ENCODE results near the gene DIS3L2. TPM values are rescaled to one million over a fixed set of nuclear protein-coding genes. Genes with fewer than 3 reads are reported as not detected.
"Not testable (repeated sequence)": the region's sequence is repeated elsewhere in the genome, so short reads cannot be mapped to it uniquely, and the experiment has no call there.

Gene DIS3L2
- polyA plus RNA-seq, 5 donors = 32.6 to 40.9 (median 33.1) TPM

DNA sequence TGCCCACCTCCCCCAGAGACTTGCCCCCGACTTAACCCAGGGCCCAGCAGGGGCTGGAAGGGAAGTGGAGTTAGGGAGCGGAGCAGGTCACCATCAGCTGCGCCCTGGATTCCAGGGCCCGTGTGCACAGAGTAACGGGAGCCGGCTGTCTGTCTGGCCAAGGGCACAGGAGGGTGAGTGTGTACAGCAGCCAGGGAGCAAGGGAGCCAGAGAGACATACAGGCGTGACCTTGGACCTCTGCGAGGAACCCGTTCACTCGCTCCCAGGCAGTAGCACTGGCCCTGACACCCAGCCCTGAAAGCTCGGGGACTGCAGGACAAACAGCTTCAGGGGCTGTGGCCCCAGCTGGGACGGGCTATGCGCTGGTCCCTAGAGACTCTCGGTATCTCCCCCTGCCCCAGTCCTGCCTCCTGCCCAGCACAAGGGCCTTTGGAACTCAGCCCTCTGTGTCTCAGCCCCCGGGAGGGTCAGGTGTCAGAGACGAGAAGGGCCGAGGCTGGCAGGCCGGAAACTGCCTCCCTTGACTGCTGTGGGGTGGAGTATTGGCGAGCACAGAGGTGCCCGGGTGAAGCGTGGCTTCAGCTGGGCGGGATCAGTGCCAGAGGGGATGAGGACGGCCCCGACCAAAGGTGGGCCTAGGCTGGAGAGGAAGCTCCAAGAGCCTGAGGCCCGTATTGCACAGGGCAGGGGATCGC is 370.9 kb downstream of the DIS3L2 start:
- DNase-seq = not testable (repeated sequence)

DNA sequence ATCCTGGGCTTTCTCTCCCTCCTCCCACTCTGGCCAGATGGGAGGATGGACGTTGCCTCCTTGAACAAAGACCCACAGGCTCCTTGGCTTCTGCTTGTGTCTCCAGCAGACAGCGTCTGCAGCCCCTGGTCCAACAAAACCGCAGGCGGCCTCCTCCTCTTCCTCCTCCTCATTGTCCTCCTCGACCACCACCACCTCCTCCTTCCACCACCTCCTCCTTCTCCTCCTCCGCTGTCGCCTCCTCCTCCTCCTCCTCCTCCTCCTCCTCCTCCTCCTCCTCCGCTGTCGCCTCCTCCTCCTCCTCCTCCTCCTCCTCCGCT is 371.4 kb downstream of the DIS3L2 start:
- DNase-seq = no peak

DNA sequence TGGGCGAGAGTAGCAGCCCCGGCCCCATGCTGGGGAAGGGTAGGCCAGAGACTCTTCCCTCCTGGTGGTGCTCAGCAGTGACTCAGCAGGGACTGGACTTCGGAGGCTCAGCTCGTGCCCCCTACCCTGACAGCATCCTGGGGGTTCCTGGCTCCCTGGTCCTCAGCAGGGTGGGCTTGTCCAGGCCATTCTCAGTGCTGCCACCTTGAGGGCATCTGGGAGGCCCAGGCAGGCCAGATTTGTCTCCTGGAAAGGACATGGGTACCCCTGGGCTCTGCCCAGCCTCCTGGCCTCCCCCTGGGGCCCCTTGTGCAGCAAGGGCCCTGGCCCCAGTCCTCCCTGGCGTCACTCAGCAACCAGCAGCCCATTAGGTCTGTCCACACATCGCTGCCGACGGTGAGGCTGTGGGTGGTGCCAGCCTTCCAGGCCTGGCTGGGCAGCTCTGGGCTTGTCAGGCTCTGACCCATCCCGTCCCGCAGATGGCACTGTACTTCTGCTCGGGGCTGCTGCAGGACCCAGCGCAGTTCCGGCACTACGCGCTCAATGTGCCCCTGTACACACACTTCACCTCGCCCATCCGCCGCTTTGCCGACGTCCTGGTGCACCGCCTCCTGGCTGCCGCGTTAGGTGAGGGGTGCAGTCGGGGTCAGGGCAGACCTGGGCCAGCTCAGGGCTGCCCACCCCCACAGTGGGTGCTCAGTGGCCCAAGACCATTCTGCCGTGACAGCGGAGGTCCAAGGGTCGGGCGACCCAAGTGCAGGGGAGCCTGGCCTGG is 372.0 kb downstream of the DIS3L2 start:
- no peak for DNase-seq

DNA sequence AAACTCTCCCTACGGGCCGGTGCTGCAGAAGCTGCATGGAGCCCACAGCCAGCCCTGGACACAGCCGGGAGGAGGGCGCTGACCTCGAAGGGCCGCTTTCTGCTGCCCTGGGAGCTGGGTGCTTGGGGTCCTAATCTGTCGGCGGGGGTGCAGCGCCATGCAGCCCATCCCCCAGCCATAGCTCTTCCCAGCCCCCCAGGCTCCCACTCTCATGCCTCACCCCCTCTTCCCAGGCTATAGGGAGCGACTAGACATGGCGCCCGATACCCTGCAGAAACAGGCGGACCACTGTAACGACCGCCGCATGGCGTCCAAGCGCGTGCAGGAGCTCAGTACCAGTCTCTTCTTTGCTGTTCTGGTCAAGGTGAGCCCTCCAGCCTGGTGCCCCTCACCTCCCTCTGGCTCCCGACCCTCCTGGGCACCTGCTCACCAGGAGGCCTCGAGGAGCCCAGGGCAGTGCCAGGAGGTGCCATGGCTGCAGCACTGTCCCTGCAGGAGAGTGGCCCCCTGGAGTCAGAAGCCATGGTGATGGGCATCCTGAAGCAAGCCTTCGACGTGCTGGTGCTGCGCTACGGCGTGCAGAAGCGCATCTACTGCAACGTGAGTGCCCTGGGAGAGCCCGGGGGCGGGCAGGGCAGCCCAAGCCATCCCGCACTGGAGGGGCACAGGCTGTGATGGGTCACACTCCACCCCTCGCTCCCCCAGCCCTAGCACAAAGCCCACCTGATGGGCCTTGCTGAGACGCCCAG is 372.8 kb downstream of the DIS3L2 start:
- DNase-seq = not testable (repeated sequence)

DNA sequence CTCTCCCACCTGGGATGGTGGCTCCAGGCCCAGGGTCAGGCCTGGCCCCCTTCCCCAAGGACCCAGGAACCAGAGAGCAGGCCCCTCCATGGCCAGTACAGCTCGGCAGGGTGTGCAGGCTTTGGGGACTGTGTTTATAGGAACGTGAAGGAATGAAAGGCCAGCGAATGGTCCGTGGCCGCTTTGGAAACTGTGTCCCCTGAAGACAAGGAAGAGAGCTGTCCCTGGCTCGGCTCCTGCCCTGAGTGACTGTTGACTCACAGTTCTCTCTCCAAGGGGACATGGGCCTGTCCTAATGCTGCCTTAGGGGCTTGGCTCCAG is 373.3 kb downstream of the DIS3L2 start:
- not testable (repeated sequence) for DNase-seq

DNA sequence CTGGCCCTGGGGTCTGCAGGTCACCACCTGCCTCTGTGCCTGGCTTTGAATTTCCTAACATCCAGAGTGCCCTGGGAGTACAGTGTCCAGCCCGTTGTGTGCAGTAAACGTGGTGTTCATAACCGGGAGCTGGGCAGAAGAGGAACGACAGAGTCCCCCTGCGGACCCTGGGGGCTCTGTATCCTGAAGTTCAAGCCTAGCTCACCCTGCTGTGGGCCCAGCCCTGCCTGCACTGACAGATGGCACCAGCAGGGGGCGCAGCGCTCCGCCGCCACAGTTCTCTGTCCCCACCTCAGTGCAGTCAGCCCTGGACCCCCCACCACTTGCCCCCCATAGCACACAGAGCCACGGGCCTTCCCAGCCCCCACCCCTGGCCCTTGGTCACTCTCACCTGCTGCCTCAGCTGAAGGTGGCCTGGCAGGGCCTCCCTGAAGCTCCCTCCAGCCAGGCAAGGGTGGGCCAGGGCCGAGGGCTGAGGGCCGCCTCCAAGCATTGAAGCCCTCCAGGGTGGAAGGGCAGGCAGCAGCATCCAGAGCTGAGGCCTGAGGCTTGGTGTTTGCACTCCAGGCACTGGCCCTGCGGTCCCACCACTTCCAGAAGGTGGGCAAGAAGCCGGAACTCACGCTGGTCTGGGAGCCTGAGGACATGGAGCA is 373.8 kb downstream of the DIS3L2 start:
- not testable (repeated sequence) for DNase-seq

DNA sequence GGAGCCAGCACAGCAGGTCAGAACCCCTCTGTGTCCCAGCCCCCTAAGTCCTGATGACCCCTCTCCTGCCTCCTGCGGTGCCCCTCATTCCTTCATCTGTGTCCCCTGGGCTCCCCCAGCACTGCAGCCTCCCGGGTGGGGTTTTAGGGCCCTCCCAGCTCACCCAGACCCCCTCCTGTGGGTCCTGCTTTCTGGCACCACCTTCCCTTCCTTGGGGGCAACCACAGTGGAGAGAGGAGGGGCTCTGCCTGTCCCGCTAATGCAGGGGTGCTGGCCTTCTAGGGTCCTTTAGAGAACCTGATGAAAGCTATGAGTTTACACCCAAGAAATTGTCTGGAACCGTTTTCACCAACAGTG is 374.3 kb downstream of the DIS3L2 start:
- DNase-seq = no peak

DNA sequence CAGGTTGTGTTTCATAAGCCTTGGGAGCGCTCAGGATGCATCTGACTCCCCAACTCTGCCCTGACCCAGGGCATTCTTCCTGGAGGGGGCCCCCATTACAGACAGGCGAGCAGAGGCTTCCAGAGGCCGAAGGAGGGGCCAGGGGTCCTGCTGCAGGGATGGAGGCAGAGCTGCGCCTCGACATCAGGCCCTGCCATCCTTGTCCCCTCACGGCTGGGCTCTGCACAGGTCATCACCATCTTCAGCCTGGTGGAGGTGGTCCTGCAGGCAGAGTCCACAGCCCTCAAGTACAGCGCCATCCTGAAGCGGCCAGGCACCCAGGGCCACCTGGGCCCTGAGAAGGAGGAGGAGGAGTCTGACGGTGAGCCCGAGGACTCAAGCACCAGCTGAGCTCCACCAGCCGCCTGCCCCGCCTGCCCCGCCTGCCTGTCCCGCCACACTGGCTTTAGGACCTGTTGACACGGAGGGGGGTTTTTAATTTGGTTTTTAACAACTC is 374.8 kb downstream of the DIS3L2 start:
- no peak for DNase-seq

DNA sequence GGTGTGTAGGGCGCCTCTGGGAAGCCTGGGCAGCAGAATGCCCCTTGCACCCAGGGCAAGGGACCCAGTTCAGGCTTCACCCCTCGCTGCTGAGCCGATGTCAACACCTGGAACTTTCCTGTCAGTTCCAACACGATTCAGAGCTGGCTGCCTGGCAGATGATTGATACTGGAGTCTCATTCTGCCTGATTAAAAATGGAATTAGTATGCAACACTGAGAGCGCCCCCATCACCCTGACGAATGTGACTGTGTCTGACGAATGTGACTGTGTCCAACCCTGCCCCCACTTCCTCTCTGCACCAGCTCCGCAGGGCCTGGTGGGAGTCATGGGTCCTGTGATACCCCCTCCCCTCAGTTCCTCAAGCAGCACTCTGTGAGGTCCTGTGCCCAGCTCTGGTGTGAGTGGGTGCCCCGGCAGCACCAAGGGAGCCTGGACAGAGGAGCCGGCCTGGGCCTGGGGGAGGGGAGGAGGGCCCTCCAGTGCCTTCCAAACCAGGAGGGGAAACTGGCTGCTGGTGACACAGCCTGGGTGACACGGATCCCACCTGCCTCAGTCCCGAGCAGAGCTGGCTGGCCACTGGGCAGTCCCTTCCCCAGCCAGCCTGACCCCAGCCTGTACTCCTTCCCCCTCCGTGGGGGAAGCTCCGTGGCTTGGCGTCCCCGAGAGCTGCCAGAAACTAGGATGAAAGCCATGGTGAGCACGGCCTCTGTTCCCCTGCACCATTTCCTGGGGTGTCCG is 375.6 kb downstream of the DIS3L2 start:
- DNase-seq = no peak

DNA sequence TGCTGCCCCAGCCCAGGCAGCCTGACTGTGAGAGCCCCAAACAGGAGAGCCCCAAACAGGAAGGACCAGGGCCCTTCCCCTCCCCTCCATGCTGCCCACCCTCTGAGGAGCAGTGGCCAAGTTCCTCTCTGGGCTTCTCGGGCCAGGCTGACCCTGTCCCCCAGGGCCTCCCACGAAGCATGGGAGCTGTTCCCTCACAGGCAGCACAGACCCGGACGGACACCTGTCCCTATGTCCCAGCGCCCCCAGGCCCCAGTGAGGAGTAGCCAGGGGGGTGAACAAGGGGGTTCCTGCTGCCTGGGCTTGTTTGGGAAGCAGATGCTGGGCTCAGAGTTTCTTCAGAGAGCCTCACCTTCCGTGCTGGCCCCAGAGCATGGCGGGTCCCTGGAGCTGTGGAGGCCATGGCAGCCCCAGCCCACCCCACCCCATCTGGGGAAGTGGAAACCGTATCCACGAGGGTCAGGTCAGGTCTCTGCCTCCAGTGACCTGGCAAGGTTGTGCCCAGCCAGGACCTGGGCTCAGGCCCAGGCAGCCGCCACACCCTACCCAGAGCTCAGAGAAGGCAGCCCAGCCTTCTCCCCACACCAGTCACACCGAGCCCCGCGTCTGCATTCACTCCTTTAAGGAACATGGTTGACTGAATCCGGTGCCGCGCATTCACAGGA is 376.7 kb downstream of the DIS3L2 start:
- DNase-seq = not testable (repeated sequence)

DNA sequence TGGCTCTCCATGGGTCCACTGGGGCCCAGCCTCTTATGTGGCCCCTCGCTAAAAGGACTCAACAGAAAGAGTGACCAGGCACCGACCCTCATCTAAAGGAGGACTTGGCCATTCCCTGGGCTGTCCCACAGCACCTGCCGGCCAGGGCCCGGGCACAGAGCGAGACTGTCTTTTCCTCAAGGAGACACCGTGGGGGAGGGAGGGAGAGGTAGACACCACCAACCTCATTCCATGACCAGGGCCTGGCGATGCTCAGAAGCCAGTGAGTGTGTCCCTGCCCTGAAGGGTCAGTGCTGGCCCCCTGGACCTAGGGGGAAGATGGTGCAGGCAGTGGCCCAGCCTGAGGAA is 377.2 kb downstream of the DIS3L2 start:
- no peak for DNase-seq

DNA sequence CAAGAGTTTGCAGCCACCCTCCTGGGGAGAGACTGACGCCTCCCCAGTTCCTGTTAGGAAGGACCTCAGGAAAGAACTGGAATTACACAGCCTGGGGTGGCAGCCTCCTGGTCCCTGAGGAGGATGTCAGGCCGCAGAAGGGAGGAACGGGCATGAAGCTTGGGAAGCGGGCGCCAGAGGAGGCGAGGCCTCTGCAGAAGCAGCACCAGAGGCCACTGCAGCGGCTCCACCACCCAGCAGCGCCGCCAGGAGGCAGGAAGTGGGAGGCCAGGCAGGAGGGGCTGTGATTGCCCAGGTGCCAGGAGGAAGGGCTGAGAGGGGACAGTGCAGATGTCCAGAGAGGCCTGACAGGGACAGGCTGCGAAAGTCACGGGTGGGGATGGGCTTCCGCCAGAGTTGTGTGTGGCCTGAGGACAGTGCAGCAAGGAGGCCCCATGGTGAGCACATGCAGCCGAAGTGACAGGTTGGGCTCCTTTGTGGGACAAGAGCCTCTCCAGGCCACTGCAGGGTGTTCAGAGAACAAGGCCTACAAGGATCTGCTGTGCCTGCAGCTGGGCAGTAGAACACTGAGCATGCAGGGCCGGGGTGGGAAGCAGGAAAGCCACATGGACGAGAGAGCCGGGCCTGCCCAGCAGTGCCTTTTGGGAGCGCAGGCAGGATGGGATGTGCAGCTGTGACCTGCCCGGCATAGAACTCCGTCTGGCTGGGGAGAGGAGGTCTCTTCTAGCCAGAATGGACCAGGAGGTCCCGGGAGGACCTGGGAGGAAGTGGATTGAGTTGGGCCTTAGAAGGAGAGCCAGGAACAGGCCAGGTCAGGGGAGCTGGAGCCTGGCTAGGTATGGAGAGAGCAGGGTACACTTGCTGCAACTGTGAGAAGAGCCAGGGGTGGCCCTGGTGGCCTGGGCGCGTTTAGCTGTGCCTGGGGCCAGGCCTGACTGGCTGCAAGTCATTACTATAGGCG is 377.9 kb downstream of the DIS3L2 start:
- DNase-seq = no peak

DNA sequence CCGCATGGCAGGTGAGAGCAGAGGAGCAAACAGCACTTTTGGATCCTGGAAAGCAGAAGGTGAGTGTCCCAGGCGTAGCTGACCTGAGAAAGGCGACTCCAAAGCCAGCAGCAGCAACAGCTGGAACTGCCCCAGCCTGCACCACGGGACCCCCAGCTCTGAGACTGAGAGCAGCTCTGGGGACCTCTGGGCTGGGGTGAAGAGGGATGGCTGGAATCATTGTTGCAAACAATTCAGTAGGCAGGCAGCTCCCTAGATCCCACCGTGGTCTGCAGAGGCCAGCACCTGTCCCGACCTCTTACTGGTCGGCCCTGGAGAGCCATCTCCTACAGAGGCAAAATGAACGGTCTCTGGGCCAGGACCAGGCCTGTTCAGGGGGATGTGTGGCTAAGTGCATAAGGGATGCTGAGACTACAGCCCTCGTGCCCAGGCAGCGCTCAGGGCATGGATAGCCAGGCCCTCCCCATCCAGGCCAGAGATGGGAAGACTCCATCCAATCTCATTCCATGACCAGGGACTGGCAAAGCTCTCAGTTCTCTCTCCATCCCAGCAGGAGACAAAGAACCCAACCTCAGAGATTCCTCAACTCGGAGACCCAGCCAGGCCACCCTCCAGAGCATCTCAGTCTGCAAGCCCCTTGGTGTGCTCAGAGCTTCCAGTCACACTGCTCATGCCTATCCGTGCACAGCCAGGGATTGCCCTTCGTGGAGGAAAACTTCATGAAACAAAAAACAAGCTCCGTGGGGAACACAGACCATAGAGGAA is 378.8 kb downstream of the DIS3L2 start:
- DNase-seq = no peak

DNA sequence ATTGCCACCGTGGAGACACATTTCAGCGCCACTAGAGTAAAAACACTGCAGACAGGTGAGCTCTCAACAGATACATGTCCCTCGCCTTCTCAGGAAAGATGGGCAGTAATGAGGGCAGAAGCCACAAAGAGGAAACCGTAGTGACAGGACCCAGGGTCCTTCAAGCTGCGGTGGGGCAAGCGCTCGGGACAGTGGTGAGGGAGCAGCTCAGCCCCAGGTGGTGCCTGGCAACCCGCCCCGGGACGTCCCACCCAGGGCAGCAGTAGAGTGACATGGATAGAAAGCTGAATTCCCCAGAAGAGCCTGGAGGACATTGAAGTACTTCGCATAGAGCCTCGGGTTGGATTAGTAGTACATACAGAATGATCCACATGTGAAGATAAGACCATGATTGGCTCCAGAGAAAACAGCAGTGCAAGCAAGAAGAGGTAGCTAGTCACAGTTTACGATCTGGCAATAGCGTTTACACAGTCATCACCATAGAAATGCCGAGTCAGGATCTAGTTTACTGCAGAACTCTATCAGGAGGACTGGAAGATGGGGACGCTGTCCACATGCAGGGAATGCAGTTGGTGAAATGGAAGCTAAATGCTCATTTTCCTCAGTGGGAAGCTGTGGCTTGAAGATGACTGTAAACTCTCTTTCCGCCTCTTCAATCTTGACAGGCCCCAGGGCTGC is 379.7 kb downstream of the DIS3L2 start:
- DNase-seq = no peak

DNA sequence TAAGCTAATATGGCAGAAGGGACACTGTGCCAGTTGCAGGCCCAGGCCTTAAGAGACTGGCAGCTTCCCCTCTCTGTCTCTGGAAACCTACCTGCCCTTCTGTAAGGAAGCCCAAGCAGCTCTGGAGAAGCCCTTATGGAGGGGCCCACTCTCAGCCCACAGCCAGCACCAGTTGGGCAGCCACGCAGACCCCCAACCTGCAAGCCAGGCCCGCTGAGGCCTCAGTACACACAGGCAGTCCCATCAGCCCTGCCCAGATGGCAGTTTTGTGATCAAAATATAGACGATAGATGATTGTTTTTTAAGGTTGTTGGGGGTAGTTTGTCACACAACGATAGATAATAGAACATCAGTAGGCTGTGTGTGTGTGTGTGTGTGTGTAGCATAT is 380.2 kb downstream of the DIS3L2 start:
- no peak for DNase-seq

DNA sequence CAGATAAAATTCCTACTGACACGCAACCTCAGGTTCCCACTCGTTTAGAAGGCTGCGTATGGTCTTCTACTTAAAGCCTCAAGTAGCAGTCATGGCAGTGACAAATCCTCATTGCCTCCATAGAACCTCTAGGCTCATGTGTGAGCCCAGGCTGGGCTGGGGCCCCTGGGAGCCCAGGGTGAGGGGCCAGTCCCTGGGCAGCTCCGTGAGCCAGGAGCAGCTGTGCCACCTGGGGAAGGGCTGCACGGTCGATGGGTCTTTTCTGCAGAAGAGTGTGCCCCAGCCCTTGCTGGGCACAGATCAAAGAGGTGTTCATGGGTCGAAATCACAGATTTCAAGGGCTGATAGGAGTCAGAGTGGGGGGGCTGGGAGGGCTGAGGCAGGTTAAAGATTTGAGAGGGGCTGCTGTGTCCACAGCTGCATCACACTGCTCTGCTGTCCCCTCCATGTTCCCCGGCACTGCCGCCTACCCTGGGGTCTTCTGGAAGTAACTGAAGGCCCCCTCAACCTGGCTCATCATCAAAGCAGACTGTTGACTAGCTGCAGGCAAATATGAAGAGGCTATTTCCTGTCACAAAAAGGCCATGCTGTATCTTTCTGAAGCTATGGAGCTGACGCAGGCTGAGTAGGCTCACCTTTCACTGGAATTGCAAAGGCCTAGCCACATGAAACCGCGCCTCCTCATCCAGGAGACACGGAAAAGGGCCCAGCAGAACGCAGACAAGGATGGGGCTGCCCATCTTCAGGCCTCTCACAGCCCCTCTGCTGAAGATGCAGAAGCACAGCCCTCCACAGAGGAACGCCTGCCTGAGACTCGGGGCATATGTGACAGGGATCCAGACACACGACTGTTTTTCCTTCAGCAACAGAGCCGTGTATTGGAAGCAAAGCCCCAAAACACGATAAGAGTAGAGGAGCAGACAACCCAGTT is 381.4 kb downstream of the DIS3L2 start:
- DNase-seq = no peak

DNA sequence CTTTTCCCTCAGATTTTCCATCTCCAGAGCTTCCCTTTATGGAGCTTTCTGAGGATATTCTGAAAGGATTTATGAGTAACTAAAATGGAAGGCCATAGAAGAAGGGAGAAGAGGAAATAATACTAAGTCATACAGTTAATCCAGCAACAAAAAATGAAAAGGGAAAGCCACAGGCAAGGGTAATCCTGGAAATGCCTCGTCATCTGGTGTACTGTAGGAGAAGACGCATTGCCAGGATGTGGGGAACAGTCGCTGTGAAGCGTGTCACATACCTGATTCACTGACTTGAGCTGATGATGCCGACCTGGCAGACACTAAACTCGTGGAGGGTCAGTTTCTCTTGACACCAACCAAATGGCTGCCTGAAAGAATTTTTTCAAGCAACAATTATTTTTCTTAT is 382.3 kb downstream of the DIS3L2 start:
- no peak for DNase-seq

Data from right lung (tissue), 5 donors.